Stimulated activated CD4-positive, alpha-beta T cell treated with anti-CD3 and anti-CD28 coated beads, Interleukin-15, amount 100 ng/mL, for 1 hour (primary cell): Measurements from ENCODE around the gene RNU1-1.
"Not testable (repeated sequence)": the region's sequence is repeated elsewhere in the genome, so short reads cannot be mapped to it uniquely, and the experiment has no call there.

Source experiments
- DNase-seq, 2 donors: peaks; one replicate each; pipeline ENCODE4 v3.0.0-alpha.2; 2020; ENCODE audit warnings: low read depth in 1 of 2, low spot score in 1 of 2

Gene RNU1-1

GRCh38 chr1:16498047-16498446 lies 16.0 kb downstream of the RNU1-1 start:
- DNase-seq, result not testable (repeated sequence)

GRCh38 chr1:16497474-16497904 lies 16.6 kb downstream of the RNU1-1 start:
- not testable (repeated sequence) for DNase-seq

GRCh38 chr1:16493731-16494130 lies 20.4 kb downstream of the RNU1-1 start:
- DNase-seq, result not testable (repeated sequence)

- not testable (repeated sequence) for DNase-seq
These were observed 21.1 kb downstream of the RNU1-1 start for GRCh38 chr1:16492937-16493336.

- no peak for DNase-seq
These were observed 22.9 kb downstream of the RNU1-1 start for GRCh38 chr1:16491056-16491675.

DNA sequence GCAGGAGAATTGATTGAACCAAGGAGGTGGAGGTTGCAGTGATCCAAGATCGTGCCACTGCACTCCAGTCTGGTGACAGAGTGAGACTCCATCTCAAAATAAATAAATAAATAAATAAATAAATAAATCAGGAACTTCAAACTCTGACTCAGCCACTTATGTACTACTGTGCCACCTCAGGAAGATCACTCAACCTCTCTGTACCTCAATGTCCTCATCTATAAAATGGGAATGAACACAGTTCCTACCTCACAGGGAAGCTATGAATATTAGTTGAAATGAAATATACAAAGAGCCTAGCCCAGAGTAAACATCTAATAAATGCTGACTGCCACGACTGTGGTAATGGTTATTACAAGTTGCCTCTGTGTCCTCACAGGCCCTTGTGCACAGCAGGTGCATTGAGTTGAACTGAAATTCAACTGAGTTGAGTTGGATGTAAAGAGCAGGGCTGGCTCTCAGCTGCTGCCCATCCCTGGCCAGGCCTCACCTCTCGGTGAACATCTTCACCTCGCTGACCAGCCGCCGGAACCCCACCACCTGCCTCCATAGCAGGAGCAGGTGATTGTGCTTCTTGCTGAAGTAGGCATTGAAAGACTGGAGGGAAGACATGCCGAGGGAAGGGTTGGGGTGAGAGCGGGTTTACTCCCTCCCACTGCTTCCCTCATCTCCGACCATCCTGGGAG lies 24.7 kb downstream of the RNU1-1 start:
- DNase-seq, result not testable (repeated sequence)

DNA sequence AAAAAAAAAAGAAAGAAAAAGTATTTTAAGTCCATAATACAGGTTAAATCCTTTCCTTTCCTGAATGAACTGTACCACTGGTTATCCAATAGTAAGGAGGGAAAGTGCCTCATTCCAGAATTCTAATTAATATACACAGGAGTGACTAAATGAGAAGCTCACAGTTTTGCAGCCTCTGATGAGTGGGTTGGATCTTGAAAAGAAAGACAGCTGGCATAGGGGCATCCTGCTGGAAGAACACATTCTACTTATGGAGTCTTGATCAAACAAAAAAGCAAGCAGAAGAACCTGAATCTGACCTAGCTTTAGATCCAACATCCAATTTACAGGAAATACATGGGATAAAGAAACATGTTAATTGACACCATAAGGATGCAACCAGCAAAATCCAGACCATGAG lies 27.1 kb downstream of the RNU1-1 start:
- not testable (repeated sequence) for DNase-seq

DNA sequence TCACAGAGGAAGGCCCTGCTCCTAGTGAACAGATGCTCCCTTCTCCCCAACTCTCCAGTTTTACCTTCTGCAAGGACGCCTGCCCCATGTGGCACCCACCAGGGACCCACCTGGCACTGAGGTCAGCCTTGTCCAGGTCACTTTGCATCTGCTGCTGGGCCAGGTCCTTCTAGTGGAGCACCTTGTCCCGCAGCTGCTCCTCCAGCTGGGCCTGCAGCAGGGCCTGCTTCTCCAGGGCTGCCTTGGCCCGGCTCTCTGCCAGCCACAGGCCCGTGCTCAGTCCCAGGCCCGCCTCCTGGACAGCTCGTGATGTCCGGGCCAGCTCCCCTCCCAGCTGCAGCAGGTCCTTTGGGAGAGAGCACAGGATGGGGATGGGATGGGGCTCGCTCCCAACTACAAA lies 27.8 kb downstream of the RNU1-1 start:
- not testable (repeated sequence) for DNase-seq

GRCh38 chr1:16484931-16485330 lies 29.2 kb downstream of the RNU1-1 start:
- no peak for DNase-seq

DNA sequence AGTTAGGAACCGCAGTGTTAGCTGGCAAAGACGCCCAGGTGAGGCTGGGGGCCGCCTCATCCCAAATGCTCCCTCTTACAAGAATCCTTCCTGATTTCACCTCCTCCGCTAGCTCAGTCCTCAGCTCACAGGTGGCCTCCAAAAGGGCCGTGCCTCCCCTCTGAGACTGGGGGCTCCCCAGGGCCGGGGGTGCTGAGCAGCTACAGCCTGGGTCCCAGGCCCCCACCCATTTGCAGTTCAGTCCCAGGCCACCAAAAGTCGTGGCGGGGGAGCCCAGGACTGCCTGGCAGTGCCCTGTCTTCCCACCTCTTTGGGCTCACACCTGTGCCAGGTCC lies 29.6 kb downstream of the RNU1-1 start:
- DNase-seq, result no peak

DNA sequence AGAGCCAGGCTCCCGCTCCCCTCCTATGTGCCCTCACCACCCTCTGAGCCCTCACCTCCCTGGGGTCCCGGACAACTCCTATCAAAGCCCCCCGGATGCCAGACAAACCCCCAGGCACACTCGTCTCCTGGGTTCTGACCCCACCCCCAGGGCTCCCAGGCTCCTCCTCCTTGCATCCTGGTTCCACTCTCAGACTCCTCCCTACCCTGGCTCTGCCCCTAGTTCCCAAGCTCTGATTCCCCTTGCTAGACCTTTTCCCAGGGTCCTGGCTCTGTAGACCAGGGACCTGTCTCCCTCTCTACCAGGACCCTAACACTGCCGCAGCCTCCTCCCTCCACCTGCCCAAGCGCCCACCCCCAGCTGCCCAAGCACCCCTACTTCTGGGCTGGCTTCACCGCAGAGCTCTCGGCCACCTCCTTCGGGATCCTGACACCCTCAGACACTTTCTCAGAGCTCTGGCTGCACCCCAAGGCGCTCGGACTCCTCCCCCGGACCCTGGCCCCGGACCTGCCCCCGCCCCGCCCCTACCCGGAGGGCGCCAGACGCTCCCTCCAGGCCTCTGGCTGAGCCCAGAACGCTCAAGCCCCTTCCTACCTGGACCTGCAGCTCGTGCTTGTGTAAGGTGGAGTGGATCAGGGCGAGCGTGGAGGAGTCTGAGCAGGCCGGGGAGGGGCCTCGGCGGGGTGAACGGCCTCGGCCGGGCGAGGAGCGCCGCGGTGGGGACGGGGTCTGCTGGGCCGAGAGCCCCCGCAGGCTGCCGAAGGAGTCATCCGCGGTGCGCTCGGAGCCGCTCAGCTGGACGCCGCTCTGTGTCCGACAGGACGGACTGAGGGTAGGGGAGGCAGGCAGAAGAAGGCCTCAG lies 30.2 kb downstream of the RNU1-1 start:
- not testable (repeated sequence) for DNase-seq

- not testable (repeated sequence) for DNase-seq
These were observed 30.9 kb downstream of the RNU1-1 start for GRCh38 chr1:16483146-16483545.

DNA sequence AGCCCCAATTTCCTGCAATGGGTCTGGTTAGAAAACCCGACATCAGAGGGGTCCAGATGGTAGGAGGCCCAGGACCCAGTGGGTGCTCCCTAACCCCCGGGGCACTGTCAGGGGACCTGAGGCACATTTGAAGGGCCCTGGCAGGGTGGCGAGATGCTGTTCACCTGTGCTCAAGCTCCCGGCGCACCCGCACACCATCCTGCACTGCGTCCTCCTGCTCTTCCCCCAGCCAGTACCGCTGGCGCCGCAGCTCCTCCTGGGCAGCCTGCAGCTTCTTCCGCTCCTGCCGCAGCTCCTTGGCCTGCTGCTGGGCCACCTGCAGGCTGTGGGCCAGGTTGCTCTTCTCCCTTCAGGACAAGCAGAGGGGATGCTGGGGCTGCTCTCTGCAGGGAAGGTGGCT lies 36.0 kb downstream of the RNU1-1 start:
- no peak for DNase-seq

DNA sequence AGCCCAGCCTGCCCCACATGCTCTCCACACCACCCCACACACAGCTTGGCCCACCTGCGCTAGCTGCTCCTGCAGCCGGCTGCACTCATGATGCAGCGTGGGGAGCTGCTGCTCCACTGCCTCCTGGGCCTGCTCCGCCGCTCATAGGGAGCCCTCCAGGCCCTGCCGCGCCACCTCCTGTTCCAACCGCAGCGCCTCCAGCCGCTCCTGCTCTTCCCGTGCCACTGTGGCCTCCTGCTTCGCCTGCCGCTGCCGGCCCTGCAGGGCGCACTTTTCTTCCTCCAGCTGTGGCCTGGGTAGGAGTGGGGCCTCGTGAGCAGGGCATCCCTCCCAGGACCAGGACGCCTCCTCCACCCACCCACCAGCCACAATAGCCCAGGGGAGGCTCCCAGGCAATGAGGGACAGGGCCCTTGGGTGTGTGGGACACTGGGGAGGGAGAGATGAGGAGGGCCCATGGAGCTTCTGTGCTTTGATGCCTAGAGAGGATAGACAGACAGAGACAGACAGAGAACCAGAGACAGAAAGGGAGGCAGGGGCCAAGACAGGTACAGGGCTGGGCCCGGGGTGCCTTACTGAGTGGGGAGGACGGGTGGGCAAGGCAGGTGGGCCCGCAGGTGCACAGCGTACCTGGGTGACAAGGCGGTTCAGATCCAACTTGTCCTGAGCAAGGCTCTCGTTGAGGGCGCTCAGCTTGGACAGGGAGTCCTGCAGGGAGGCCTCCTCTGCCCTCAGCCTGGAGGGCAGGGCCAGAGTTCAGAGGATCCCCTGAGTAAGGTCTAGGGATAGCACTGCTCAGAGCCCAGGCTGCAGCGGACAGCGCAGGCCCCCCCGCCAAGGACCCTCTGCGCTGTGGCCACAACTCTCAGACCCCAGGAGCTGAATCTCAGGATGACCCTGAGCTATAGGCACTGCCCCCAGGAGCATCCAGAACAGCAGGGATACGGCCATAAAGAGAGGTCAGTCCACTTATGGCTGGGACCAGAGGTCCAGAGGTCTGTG lies 38.0 kb downstream of the RNU1-1 start:
- not testable (repeated sequence) for DNase-seq

DNA sequence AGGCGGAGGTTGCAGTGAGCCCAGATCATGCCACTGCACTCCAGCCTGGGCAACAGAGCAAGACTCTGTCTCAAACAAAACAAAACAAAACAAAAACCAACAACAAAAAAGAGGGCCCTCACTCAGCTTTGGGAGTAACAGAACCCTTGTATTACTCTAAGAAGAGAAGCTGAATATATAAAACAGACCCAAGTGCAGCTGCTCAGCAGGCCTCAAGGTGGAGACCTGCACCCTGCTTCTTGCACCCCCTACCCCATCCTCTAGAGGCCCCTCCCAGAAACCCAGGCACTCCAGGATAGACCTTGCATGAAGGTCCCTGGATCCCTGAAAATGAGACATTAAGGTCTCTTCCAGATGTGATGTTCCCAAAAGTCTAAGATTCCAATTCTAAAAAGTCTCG lies 39.2 kb downstream of the RNU1-1 start:
- DNase-seq, result not testable (repeated sequence)

DNA sequence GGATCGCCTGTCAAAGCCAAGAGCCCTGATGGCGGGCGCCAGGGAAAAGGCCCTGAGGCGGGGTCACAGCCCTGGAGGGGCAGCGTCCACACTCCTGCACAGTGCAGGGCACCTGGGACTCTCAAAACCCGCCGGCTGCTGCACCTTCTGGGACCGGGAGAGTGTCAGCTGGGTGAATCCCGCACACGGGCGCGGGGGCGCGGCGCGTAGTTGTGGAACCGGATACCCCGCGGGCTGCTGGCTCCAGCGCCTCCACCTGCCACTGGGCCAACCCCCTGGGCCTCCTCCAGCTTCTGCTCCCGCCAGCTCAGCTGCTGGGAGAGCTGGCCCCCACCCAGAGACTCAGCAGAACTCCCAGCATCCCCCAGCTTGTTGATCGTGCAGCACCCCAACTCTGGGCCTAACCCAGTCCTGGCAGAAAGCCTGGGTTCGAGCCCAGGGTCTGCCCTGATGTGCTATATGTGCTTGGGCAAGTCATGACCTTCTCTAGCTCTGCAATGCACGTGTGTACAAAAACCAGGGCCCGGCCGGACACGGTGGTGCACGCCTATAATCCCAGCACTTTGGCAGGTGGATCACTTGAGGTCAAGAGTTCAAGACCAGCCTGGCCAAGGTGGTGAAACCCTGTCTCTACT lies 39.8 kb downstream of the RNU1-1 start:
- DNase-seq, result no peak

DNA sequence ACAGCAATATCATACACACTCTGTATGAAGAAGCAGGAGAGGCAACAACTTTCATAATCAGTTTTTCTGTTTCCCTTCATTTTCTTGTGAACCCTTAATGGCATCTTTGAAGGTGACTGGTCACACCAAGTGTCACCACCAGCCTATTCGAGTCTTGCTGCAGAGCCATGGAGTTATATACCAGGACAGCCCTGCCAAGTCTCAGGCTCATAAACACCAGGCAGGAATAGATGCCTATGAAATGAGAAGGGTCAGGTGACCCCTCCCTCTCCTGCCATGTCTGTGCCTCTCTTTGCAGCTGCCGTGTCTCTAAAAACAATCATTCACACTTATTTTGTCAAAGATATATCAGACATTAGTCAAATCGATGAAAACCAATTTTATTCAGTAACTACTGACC lies 45.5 kb downstream of the RNU1-1 start:
- DNase-seq, result no peak

GRCh38 chr1:16464917-16465625 lies 49.0 kb downstream of the RNU1-1 start:
- no peak for DNase-seq
